ENCODE measurements around the gene DHX32.
"Not testable (repeated sequence)": the region's sequence is repeated elsewhere in the genome, so short reads cannot be mapped to it uniquely, and the experiment has no call there.

DHX32 gene

GRCh38 chr10:125881192-125881591 is at the start of gene DHX32:
Gene DHX32, minus strand, starts transcription at chr10:125881292. Its CDS starts 468 bp downstream, at chr10:125880824.
- DNase-seq = no peak

GRCh38 chr10:125929618-125930017 is 48.5 kb upstream of the DHX32 start:
- DNase-seq = no peak

- no peak for DNase-seq
Measured at GRCh38 chr10:125928928-125929585, 48.0 kb upstream of the DHX32 start.

- DNase-seq = not testable (repeated sequence)
Measured at GRCh38 chr10:125927265-125927664, 46.2 kb upstream of the DHX32 start.

- DNase-seq = no peak
Measured at GRCh38 chr10:125926247-125926646, 45.2 kb upstream of the DHX32 start.

GRCh38 chr10:125925262-125925834 is 44.3 kb upstream of the DHX32 start:
- DNase-seq = no peak

- not testable (repeated sequence) for DNase-seq
Measured at GRCh38 chr10:125921643-125922306, 40.7 kb upstream of the DHX32 start.

GRCh38 chr10:125917704-125918361 is 36.7 kb upstream of the DHX32 start:
- DNase-seq = not testable (repeated sequence)

GRCh38 chr10:125916977-125917376 is 35.9 kb upstream of the DHX32 start:
- DNase-seq = no peak

- not testable (repeated sequence) for DNase-seq
Measured at GRCh38 chr10:125913277-125913676, 32.2 kb upstream of the DHX32 start.

GRCh38 chr10:125911990-125912389 is 30.9 kb upstream of the DHX32 start:
- DNase-seq = no peak

- no peak for DNase-seq
Measured at GRCh38 chr10:125911145-125911544, 30.1 kb upstream of the DHX32 start.

- not testable (repeated sequence) for DNase-seq
Measured at GRCh38 chr10:125909491-125909890, 28.4 kb upstream of the DHX32 start.

GRCh38 chr10:125908813-125909212 is 27.7 kb upstream of the DHX32 start:
- DNase-seq = not testable (repeated sequence)

- not testable (repeated sequence) for DNase-seq
Measured at GRCh38 chr10:125907598-125907997, 26.5 kb upstream of the DHX32 start.

- not testable (repeated sequence) for DNase-seq
Measured at GRCh38 chr10:125905069-125905994, 24.2 kb upstream of the DHX32 start.

GRCh38 chr10:125903135-125903640 is 22.1 kb upstream of the DHX32 start:
- not testable (repeated sequence) for DNase-seq

GRCh38 chr10:125900963-125901362 is 19.9 kb upstream of the DHX32 start:
- not testable (repeated sequence) for DNase-seq

GRCh38 chr10:125897317-125897716 is 16.2 kb upstream of the DHX32 start:
- not testable (repeated sequence) for DNase-seq

GRCh38 chr10:125896088-125896934 is 15.2 kb upstream of the DHX32 start, which contains the start of gene FANK1:
Gene FANK1, plus strand, starts transcription at chr10:125896564. Its CDS starts 79 bp downstream, at chr10:125896643.
- DNase-seq = not testable (repeated sequence)
